HG03469 (cell line): ENCODE results near the gene PRKG1.
"Not testable (repeated sequence)": the region's sequence is repeated elsewhere in the genome, so short reads cannot be mapped to it uniquely, and the experiment has no call there.

Source experiments
- ATAC-seq: cut with Tn5 transposase; IDR thresholded peaks from one replicate; pipeline ENCODE4 v1.9.1; 2021; ENCODE audit warnings: mild to moderate bottlenecking, moderate library complexity, moderate number of reproducible peaks; ENCODE audit not compliant: unreplicated experiment

The PRKG1 gene

GRCh38 chr10:52019656-52020055 lies 945.4 kb downstream of the PRKG1 start:
- no peak for ATAC-seq

GRCh38 chr10:52020173-52020572 lies 945.9 kb downstream of the PRKG1 start:
- no peak for ATAC-seq

GRCh38 chr10:52020702-52021101 lies 946.4 kb downstream of the PRKG1 start:
- ATAC-seq = no peak

- no peak for ATAC-seq
These were observed 952.9 kb downstream of the PRKG1 start for GRCh38 chr10:52027055-52027705.

GRCh38 chr10:52028523-52028858 lies 954.2 kb downstream of the PRKG1 start:
- ATAC-seq = no peak

GRCh38 chr10:52029628-52030027 lies 955.3 kb downstream of the PRKG1 start:
- ATAC-seq = no peak

- no peak for ATAC-seq
These were observed 955.9 kb downstream of the PRKG1 start for GRCh38 chr10:52030051-52030790.

GRCh38 chr10:52030975-52031374 lies 956.7 kb downstream of the PRKG1 start:
- ATAC-seq = no peak

- no peak for ATAC-seq
These were observed 957.5 kb downstream of the PRKG1 start for GRCh38 chr10:52031771-52032170.

GRCh38 chr10:52032681-52033629 lies 958.7 kb downstream of the PRKG1 start:
- no peak for ATAC-seq

GRCh38 chr10:52039002-52039793 lies 964.9 kb downstream of the PRKG1 start:
- ATAC-seq = not testable (repeated sequence)

- ATAC-seq = no peak
These were observed 966.2 kb downstream of the PRKG1 start for GRCh38 chr10:52040486-52040885.

- ATAC-seq = no peak
These were observed 969.5 kb downstream of the PRKG1 start for GRCh38 chr10:52043811-52044210.

GRCh38 chr10:52048051-52048450 lies 973.8 kb downstream of the PRKG1 start:
- no peak for ATAC-seq

GRCh38 chr10:52050429-52051047 lies 976.3 kb downstream of the PRKG1 start:
- ATAC-seq = no peak

- no peak for ATAC-seq
These were observed 979.2 kb downstream of the PRKG1 start for GRCh38 chr10:52053497-52053896.

- ATAC-seq = no peak
These were observed 982.0 kb downstream of the PRKG1 start for GRCh38 chr10:52056291-52056690.

- ATAC-seq = no peak
These were observed 984.8 kb downstream of the PRKG1 start for GRCh38 chr10:52059089-52059488.

- no peak for ATAC-seq
These were observed 988.9 kb downstream of the PRKG1 start for GRCh38 chr10:52063159-52063558.
